Occipital lobe (tissue), 2 donors: Measurements from ENCODE around the gene ETV2. TPM values are rescaled to one million over a fixed set of nuclear protein-coding genes. Genes with fewer than 3 reads are reported as not detected.
A peak's percentile ranks its signal among the peaks of the same experiment; 100 is the strongest.
"Not testable (repeated sequence)": the region's sequence is repeated elsewhere in the genome, so short reads cannot be mapped to it uniquely, and the experiment has no call there.

ENCODE experiments used
- DNase-seq: peaks from one replicate; lab custom pipeline; 2025; lab: John Stamatoyannopoulos, UW
- total RNA-seq: library from RNA; depleted of rRNA; stranded (reverse); fragments of >200 nt; gene quantifications from one replicate; pipeline ENCODE4 v1.2.3, GENCODE V29; 2014

ETV2 gene
- total RNA-seq, 1 donor from 2014 or later = 1.1 TPM

DNA sequence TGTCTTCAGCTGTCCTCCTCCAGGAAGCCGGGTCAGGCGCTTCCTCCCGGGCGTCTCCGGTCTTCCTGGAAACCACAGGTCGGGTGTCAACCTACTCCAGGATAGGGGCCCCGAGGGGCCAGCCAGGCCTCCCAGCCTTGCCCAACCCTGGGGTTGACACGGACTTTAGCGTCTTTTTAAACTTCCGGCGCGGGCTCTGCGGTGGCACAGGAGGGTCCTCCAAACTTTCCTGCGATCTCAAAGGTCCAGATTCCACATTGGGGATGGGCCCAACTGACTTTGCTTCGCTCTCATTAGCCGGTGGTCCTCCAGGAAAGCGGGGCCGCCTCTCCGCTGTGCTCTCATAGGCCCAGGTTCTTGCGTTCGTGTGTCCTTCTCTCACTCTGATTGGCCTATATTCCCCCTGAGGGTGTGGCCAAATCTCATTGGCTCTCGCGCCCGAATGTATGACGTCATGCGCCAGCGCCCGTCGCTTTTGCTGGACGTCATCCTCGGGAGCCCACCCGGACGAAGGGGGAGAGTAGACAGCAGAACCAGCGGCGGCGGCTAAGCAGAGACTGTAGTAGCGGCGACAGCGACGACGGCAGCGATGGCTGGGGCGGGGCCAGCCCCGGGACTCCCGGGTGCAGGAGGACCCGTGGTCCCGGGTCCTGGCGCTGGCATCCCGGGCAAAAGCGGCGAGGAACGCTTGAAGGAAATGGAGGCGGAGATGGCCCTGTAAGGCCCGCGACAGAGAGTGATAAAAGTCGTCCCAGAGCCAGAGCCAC is 12.8 kb upstream of the ETV2 start, which contains the start of gene RBM42:
TSS of gene RBM42 (plus strand) at position 472 of the 767 bp plus-strand sequence. CDS start at position 590, 118 bp downstream.
- DNase-seq = peak; percentile 92

DNA sequence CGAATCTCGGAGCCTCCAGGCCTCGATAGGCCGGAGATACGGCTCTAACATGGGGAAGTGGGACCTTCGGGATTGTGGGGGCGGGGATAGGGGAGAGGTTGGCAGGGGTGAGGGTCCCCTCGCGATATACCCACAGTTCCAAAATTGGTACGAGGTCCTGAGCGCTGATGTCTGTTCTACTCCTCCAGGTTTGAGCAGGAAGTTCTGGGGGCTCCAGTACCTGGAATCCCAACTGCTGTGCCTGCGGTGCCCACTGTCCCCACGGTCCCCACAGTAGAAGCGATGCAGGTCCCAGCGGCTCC is 12.3 kb upstream of the ETV2 start:
- DNase-seq = no peak

GRCh38 chr19:35633727-35634440 is 7.7 kb upstream of the ETV2 start:
- no peak for DNase-seq

DNA sequence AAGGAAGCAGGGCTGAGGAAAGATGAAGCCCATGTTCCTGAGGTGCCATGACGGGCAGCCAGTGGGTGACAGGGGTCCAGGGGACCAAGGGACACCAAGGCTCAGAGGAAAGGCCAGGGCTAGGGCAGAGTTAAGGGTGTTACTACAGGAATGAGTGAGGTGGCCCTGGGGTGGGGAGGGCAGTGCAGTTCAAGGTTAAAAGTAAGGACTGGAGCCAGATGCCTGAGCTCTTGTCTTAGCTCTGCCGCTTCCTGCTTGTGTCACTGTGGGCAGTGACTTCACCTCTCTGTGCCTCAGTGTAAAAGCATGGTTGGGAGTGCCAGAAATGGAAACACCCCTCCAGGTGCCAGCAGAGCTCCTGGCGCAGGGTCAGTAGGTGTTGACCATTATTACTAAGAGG is 4.9 kb upstream of the ETV2 start:
- no peak for DNase-seq

DNA sequence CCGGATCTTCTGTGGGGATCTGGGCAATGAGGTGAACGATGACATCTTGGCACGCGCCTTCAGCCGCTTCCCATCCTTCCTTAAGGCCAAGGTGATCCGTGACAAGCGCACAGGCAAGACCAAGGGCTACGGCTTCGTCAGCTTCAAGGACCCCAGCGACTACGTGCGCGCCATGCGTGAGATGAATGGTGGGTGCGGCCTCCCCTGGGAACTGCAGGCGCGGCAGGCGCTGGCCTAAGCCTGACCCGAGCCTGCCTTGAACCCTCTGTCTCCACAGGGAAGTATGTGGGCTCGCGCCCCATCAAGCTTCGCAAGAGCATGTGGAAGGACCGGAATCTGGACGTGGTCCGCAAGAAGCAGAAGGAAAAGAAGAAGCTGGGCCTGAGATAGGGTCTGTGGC is 4.4 kb upstream of the ETV2 start:
- DNase-seq = no peak

DNA sequence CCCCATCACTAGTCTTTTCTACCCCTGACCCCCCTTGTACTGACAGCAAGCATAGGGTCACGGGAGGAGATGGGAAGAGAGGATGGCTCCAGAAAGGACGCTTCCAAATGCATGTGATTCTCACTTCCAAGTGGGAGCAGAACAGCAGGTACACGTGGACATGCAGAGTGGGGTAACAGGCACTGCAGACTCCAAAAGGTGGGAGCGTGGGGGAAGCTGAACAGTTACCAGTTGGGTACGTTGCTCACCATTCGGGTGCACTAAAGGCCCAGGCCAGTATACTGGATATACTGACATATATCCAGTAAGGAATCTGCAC is 2.3 kb upstream of the ETV2 start:
- no peak for DNase-seq

GRCh38 chr19:35639863-35640262 is 1.7 kb upstream of the ETV2 start:
- no peak for DNase-seq

DNA sequence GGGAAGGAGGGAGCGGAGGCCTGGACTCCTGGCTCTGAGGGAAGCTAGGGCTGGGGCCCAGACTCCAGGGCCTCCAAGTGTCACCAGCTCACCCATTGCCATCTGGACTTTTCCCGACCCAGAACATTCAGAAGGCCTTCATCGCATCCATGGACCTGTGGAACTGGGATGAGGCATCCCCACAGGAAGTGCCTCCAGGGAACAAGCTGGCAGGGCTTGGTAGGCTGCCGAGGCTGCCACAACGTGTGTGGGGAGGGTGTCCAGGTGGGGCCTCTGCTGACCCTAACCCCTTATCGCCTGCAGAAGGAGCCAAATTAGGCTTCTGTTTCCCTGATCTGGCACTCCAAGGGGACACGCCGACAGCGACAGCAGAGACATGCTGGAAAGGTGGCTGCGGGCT is 767 bp downstream of the ETV2 start:
- no peak for DNase-seq

GRCh38 chr19:35642798-35643254 is 1.3 kb downstream of the ETV2 start:
- no peak for DNase-seq

- peak; percentile 53 for DNase-seq
Measured at GRCh38 chr19:35643255-35644205, 2.0 kb downstream of the ETV2 start.

DNA sequence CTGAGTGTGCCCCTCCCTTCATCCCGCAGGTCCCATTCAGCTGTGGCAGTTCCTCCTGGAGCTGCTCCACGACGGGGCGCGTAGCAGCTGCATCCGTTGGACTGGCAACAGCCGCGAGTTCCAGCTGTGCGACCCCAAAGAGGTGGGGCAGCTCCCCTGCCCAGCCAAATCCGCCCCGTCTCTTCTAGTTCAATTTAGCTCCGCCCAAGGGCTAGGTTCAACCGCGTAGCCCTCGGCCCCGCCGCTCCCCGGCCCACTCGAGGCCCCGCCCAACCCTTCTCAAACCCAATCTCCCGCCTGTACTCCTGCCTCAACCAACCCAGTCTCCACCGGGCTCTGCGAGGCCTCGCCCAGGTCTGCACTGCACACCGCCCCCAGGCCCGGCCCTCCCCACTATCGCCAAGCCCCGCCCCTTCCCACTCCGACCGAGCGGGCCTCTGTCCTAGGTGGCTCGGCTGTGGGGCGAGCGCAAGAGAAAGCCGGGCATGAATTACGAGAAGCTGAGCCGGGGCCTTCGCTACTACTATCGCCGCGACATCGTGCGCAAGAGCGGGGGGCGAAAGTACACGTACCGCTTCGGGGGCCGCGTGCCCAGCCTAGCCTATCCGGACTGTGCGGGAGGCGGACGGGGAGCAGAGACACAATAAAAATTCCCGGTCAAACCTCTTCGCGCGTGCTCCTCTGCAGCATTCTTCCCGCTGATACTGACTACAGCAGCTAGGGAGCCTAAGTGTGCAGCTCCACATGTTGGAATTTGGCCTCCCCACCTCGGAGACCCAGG is 2.9 kb downstream of the ETV2 start:
- DNase-seq = peak; percentile 67

- DNase-seq = no peak
Measured at GRCh38 chr19:35644987-35645679, 3.6 kb downstream of the ETV2 start.

GRCh38 chr19:35645680-35646511 is 4.4 kb downstream of the ETV2 start:
- no peak for DNase-seq

DNA sequence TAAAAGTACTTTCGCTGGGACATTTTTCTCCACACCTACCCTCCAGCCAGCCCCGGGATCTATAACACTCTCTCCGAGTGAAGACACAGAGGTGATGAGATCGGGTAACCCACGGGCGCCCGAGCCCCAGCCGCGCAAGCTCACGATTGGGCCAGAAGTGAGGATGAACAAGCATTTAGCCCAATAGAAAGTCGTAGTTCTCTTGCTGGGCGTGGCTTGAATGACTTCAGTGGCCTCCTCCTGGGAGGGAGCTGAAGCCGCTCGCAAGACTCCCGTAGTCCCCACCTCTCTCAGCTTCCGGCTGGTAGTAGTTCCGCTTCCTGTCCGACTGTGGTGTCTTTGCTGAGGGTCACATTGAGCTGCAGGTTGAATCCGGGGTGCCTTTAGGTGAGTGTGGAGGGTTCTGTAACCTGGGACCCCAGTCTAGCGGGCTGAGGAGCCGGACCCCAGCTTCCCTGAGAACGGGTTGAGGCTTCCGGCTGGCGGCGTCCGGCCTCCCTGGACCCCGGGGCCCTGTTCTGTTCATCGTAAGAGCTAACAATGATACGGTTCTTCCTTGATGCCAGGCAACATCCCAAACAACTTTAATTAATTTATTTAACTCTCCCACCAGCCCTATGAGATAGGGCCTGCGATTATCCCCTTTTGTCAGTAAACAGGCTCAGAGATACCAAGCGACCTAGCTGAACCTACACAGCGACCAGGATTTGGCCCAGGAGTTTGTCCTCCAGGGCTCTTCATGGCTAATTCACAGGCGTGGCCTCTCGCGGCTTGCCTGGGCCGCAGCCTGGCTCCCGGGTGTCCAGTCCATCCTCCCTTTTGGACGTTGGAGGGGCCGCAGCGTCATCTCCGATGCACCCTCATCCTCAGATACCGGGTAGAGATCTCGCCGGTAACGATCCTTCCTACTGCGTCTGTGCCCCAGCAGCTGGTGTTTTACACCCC is 6.7 kb downstream of the ETV2 start, which contains the start of gene COX6B1:
TSS of gene COX6B1 (plus strand) at position 307 of the 945 bp plus-strand sequence. CDS start 2,921 bp downstream, outside the sequence.
- peak; percentile 95 for DNase-seq

GRCh38 chr19:35650581-35650980 is 9.0 kb downstream of the ETV2 start:
- DNase-seq = no peak

- not testable (repeated sequence) for DNase-seq
Measured at GRCh38 chr19:35654828-35655227, 13.3 kb downstream of the ETV2 start.

- DNase-seq = no peak
Measured at GRCh38 chr19:35655600-35655999, 14.1 kb downstream of the ETV2 start.

GRCh38 chr19:35656700-35657099 is 15.2 kb downstream of the ETV2 start:
- no peak for DNase-seq
